ENCODE results near the gene GFRA1. TPM values are rescaled to one million over a fixed set of nuclear protein-coding genes. Genes with fewer than 3 reads are reported as not detected.

The GFRA1 gene
- total and polyA plus RNA-seq, 2 donors (not counting 1 experiment from before 2014, with no cell fraction given): not detected

DNA sequence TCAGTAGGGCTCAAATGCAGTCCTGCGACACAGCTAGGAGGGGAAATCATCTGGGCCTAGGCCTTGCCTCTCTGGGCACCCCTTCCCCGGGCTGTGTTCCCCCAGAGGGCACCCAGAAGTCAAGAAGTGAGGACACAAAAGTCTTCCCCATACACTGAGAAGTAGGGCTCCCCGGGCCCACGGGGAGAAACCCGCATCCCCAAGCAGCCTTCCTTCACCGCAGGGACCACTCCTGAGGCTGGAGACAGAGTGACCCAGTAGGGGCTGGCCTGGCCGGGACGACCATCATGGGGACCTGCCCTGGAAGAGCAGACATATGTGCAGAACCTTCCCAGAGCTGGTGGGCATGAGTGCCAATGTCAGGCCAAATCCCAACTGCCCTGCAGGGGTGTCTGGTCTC lies 163.5 kb downstream of the GFRA1 start:
- DNase-seq: no peak
- Histone ChIP-seq H3K4me3 (ENCODE audit: control extremely low read depth in 1 of 5, extremely low read depth in 1 of 5, insufficient read depth in 1 of 5, low read depth in 2 of 5, low read length in 4 of 5) (no peak overlapping the region), H3K4me1 (ENCODE audit: control insufficient read depth in 2 of 2, insufficient read depth in 2 of 2, low read length in 2 of 2) (no peaks in the 10 kb centered on the region), H3K79me2 (ENCODE audit: control insufficient read depth, insufficient read depth, low read length) (no peaks in the 10 kb centered on the region), H3K4me2 (replicated peaks; ENCODE audit: low read depth, low read length, poor library complexity, severe bottlenecking) (no peak overlapping the region), H3K9me3 (ENCODE audit: control extremely low read depth in 1 of 3, control insufficient read depth in 2 of 3, insufficient read depth in 1 of 3, low read length in 2 of 3) (peaks cover 0 to 15% (median 0%) of the 10 kb centered on the region in 3 donors), H4K20me1 (ENCODE audit: control insufficient read depth, insufficient read depth, low read length, poor library complexity, severe bottlenecking) (no peaks in the 10 kb centered on the region), H2AFZ (ENCODE audit: insufficient read depth, low read depth, low read length, poor library complexity, severe bottlenecking) (no peak overlapping the region), H3K36me3 (replicated peaks in 1 of 2; ENCODE audit: control extremely low read depth in 1 of 2, control insufficient read depth in 1 of 2, extremely low read depth in 1 of 2, insufficient read depth in 2 of 2, low read length in 1 of 2) (no peaks in the 10 kb centered on the region), H3K27ac (ENCODE audit: low read length in 2 of 2) (no peak overlapping the region), H3K9ac (ENCODE audit: low read length) (no peak overlapping the region), H3K27me3 (replicated peaks in 1 of 4; ENCODE audit: control extremely low read depth in 1 of 4, control insufficient read depth in 3 of 4, insufficient read depth in 4 of 4, low read length in 3 of 4) (no peaks in the 10 kb centered on the region)
- peaks cover 3% of the 10 kb centered on the region for H3K9me3 Mint-ChIP-seq (ENCODE audit: insufficient read depth)
- no peaks in the 10 kb centered on the region for H3K27me3 Mint-ChIP-seq
- H3K4me3 Mint-ChIP-seq: no peak overlapping the region
- intact Hi-C loops (cut with micrococcal nuclease): no loop called here
- ChIA-PET POLR2A (no interaction called here), CTCF (no interaction called here)
- H3K27ac Mint-ChIP-seq: no peak overlapping the region
- TF ChIP-seq, protein P1, sequence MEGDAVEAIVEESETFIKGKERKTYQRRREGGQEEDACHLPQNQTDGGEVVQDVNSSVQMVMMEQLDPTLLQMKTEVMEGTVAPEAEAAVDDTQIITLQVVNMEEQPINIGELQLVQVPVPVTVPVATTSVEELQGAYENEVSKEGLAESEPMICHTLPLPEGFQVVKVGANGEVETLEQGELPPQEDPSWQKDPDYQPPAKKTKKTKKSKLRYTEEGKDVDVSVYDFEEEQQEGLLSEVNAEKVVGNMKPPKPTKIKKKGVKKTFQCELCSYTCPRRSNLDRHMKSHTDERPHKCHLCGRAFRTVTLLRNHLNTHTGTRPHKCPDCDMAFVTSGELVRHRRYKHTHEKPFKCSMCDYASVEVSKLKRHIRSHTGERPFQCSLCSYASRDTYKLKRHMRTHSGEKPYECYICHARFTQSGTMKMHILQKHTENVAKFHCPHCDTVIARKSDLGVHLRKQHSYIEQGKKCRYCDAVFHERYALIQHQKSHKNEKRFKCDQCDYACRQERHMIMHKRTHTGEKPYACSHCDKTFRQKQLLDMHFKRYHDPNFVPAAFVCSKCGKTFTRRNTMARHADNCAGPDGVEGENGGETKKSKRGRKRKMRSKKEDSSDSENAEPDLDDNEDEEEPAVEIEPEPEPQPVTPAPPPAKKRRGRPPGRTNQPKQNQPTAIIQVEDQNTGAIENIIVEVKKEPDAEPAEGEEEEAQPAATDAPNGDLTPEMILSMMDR (IDR thresholded peaks at IDR 0.05): no peak
- no peak for TF ChIP-seq EZH2 (IDR thresholded peaks at IDR 0.05; ENCODE audit: borderline replicate concordance, insufficient read depth, low read depth, low read length, poor library complexity, severe bottlenecking)
- WGBS (ENCODE audit: insufficient coverage): 90% methylated on average over 8 of the region's 8 CpGs
- no peaks in the 10 kb centered on the region for H3K4me1 Mint-ChIP-seq
- no peak for ATAC-seq (ENCODE audit: low read depth)

DNA sequence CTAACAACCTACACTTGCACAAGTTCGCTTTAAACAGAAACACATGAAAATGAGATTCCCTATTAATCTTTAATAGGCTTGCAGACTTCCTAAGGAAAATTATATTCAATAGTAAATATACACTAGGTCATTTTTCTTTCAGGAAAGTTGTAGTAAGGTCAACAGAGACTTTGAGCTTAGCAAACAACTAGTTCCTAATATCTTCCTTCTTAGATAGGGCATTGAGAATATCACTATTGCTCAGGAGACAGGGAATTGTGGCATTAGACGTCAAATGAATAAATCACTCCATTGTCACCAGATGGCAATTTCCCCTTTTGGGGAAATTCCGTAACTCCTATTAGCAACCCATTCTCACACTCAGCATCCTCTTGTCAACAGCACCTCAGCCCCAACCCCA lies 164.9 kb downstream of the GFRA1 start:
- Mint-ChIP-seq H3K27me3 (no peaks in the 10 kb centered on the region), H3K4me1 (no peaks in the 10 kb centered on the region), H3K4me3 (no peak overlapping the region), H3K9me3 (ENCODE audit: insufficient read depth) (peaks cover 3% of the 10 kb centered on the region), H3K27ac (no peak overlapping the region)
- Histone ChIP-seq H3K9me3 (ENCODE audit: control extremely low read depth in 1 of 3, control insufficient read depth in 2 of 3, insufficient read depth in 1 of 3, low read length in 2 of 3) (peaks cover 0 to 19% (median 0%) of the 10 kb centered on the region in 3 donors), H3K4me1 (ENCODE audit: control insufficient read depth in 2 of 2, insufficient read depth in 2 of 2, low read length in 2 of 2) (no peaks in the 10 kb centered on the region), H3K4me3 (ENCODE audit: control extremely low read depth in 1 of 5, extremely low read depth in 1 of 5, insufficient read depth in 1 of 5, low read depth in 2 of 5, low read length in 4 of 5) (no peak overlapping the region), H2AFZ (ENCODE audit: insufficient read depth, low read depth, low read length, poor library complexity, severe bottlenecking) (no peak overlapping the region), H3K27me3 (replicated peaks in 1 of 4; ENCODE audit: control extremely low read depth in 1 of 4, control insufficient read depth in 3 of 4, insufficient read depth in 4 of 4, low read length in 3 of 4) (no peaks in the 10 kb centered on the region), H4K20me1 (ENCODE audit: control insufficient read depth, insufficient read depth, low read length, poor library complexity, severe bottlenecking) (no peaks in the 10 kb centered on the region), H3K9ac (ENCODE audit: low read length) (no peak overlapping the region), H3K79me2 (ENCODE audit: control insufficient read depth, insufficient read depth, low read length) (no peaks in the 10 kb centered on the region), H3K36me3 (replicated peaks in 1 of 2; ENCODE audit: control extremely low read depth in 1 of 2, control insufficient read depth in 1 of 2, extremely low read depth in 1 of 2, insufficient read depth in 2 of 2, low read length in 1 of 2) (no peaks in the 10 kb centered on the region), H3K27ac (ENCODE audit: low read length in 2 of 2) (no peak overlapping the region), H3K4me2 (replicated peaks; ENCODE audit: low read depth, low read length, poor library complexity, severe bottlenecking) (no peak overlapping the region)
- ATAC-seq (ENCODE audit: low read depth) (no peak), DNase-seq (no peak)
- ChIA-PET POLR2A (no interaction called here), CTCF (no interaction called here)
- no peak for TF ChIP-seq EZH2 (IDR thresholded peaks at IDR 0.05; ENCODE audit: borderline replicate concordance, insufficient read depth, low read depth, low read length, poor library complexity, severe bottlenecking)
- WGBS (ENCODE audit: insufficient coverage): 7% methylated on average over 2 of the region's 3 CpGs
- intact Hi-C loops (cut with micrococcal nuclease): no loop called here

Data from B cell (primary cell).